ENCODE data around the gene SPACA4. TPM values are rescaled to one million over a fixed set of nuclear protein-coding genes. Genes with fewer than 3 reads are reported as not detected.

SPACA4 gene
- total RNA-seq, 1 experiment from 2014 or later = not detected

GRCh38 chr19:48568345-48568886 is 38.1 kb upstream of the SPACA4 start:
- peak overlapping the region; percentile 79 for H3K4me2 ChIP-seq
- POLR2A ChIA-PET (ENCODE audit: unreplicated experiment) = interaction anchor here (0.5 to 1.0 kb wide), 5 partner anchors 14 to 1456 kb away, joined by 3 to 18 read pairs (median 8); no protein-coding TSS in a partner anchor
- H3K27me3 ChIP-seq (ENCODE audit: insufficient read depth, low read depth) = no peaks in the 10 kb centered on the region
- no peaks in the 10 kb centered on the region for H3K9me3 ChIP-seq (ENCODE audit: insufficient read depth, low read depth)
- peak; percentile 83 for DNase-seq
- no peaks in the 10 kb centered on the region for H3K9me2 ChIP-seq (ENCODE audit: insufficient read depth)
- CTCF ChIA-PET = interaction anchor here (0.6 to 0.9 kb wide), 3 partner anchors 12 to 608 kb away, joined by 3 to 9 read pairs (median 4); no protein-coding TSS in a partner anchor
- no peaks in the 10 kb centered on the region for H3K79me2 ChIP-seq (ENCODE audit: low read depth)
- H2AFZ ChIP-seq = peak overlapping the region; percentile 72
- H3K27ac ChIP-seq = peak overlapping the region; percentile 40
- no TSS peak for BruUV-seq (replicated peaks)
- TF ChIP-seq, protein P1, sequence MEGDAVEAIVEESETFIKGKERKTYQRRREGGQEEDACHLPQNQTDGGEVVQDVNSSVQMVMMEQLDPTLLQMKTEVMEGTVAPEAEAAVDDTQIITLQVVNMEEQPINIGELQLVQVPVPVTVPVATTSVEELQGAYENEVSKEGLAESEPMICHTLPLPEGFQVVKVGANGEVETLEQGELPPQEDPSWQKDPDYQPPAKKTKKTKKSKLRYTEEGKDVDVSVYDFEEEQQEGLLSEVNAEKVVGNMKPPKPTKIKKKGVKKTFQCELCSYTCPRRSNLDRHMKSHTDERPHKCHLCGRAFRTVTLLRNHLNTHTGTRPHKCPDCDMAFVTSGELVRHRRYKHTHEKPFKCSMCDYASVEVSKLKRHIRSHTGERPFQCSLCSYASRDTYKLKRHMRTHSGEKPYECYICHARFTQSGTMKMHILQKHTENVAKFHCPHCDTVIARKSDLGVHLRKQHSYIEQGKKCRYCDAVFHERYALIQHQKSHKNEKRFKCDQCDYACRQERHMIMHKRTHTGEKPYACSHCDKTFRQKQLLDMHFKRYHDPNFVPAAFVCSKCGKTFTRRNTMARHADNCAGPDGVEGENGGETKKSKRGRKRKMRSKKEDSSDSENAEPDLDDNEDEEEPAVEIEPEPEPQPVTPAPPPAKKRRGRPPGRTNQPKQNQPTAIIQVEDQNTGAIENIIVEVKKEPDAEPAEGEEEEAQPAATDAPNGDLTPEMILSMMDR (conservative IDR thresholded peaks at IDR 0.05) = no peak
- TF ChIP-seq EZH2 (IDR thresholded peaks at IDR 0.05; ENCODE audit: low read depth) = no peak
- peak overlapping the region; percentile 32; the same call in 1 of the 2 replicates for H3K4me3 ChIP-seq
- intact Hi-C loops (cut with micrococcal nuclease; ENCODE audit: unreplicated experiment) = no loop called here
- H3K4me1 ChIP-seq (replicated peaks; ENCODE audit: insufficient read depth) = peaks cover 29% of the 10 kb centered on the region
- no peaks in the 10 kb centered on the region for H3K36me3 ChIP-seq (ENCODE audit: low read depth)
- no peaks in the 10 kb centered on the region for H4K20me1 ChIP-seq (ENCODE audit: insufficient read depth)
- H3F3A ChIP-seq (ENCODE audit: insufficient read depth, low read depth) = peaks cover 43% of the 10 kb centered on the region

- Histone ChIP-seq H3K9me3 (ENCODE audit: insufficient read depth, low read depth) (no peaks in the 10 kb centered on the region), H3K27me3 (ENCODE audit: insufficient read depth, low read depth) (no peaks in the 10 kb centered on the region), H3K4me1 (replicated peaks; ENCODE audit: insufficient read depth) (peaks cover 24% of the 10 kb centered on the region), H3K27ac (no peak overlapping the region), H3K4me3 (no peak overlapping the region), H3K4me2 (no peak overlapping the region), H3K79me2 (ENCODE audit: low read depth) (no peaks in the 10 kb centered on the region), H3K36me3 (ENCODE audit: low read depth) (no peaks in the 10 kb centered on the region), H4K20me1 (ENCODE audit: insufficient read depth) (no peaks in the 10 kb centered on the region), H3F3A (ENCODE audit: insufficient read depth, low read depth) (peaks cover 34% of the 10 kb centered on the region), H3K9me2 (ENCODE audit: insufficient read depth) (no peaks in the 10 kb centered on the region), H2AFZ (no peak overlapping the region)
- CTCF ChIA-PET = interaction anchor here (1.1 kb wide), 1 partner anchor 15 kb away, joined by 11 read pairs; no protein-coding TSS in a partner anchor
- POLR2A ChIA-PET (ENCODE audit: unreplicated experiment) = no interaction called here
- no peak for DNase-seq
- no TSS peak for BruUV-seq (replicated peaks)
- TF ChIP-seq, protein P1 (conservative IDR thresholded peaks at IDR 0.05) = no peak
- no peak for TF ChIP-seq EZH2 (IDR thresholded peaks at IDR 0.05; ENCODE audit: low read depth)
- intact Hi-C loops (cut with micrococcal nuclease; ENCODE audit: unreplicated experiment) = no loop called here
These were observed 36.7 kb upstream of the SPACA4 start for GRCh38 chr19:48569814-48570213.

- no peaks in the 10 kb centered on the region for H3K79me2 ChIP-seq (ENCODE audit: low read depth)
- H3K9me3 ChIP-seq (ENCODE audit: insufficient read depth, low read depth) = no peaks in the 10 kb centered on the region
- H3K27ac ChIP-seq = no peak overlapping the region
- ChIA-PET POLR2A (ENCODE audit: unreplicated experiment) (interaction anchor here (0.6 kb wide), 2 partner anchors 32 to 257 kb away, joined by 3 read pairs; no protein-coding TSS in a partner anchor), CTCF (no interaction called here)
- H2AFZ ChIP-seq = no peak overlapping the region
- peaks cover 23% of the 10 kb centered on the region for H3F3A ChIP-seq (ENCODE audit: insufficient read depth, low read depth)
- no peak overlapping the region for H3K4me2 ChIP-seq
- H3K4me3 ChIP-seq = no peak overlapping the region
- TF ChIP-seq EZH2 (IDR thresholded peaks at IDR 0.05; ENCODE audit: low read depth) = no peak
- TF ChIP-seq, protein P1 (conservative IDR thresholded peaks at IDR 0.05) = no peak
- H3K27me3 ChIP-seq (ENCODE audit: insufficient read depth, low read depth) = no peaks in the 10 kb centered on the region
- BruUV-seq (replicated peaks) = no TSS peak
- peaks cover 15% of the 10 kb centered on the region for H3K4me1 ChIP-seq (replicated peaks; ENCODE audit: insufficient read depth)
- H3K36me3 ChIP-seq (ENCODE audit: low read depth) = no peaks in the 10 kb centered on the region
- H4K20me1 ChIP-seq (ENCODE audit: insufficient read depth) = no peaks in the 10 kb centered on the region
- DNase-seq = no peak
- H3K9me2 ChIP-seq (ENCODE audit: insufficient read depth) = no peaks in the 10 kb centered on the region
- intact Hi-C loops (cut with micrococcal nuclease; ENCODE audit: unreplicated experiment) = no loop called here
These were observed 35.0 kb upstream of the SPACA4 start for GRCh38 chr19:48571378-48572162.
